ENCODE measurements around the gene DCAF4.

DNA sequence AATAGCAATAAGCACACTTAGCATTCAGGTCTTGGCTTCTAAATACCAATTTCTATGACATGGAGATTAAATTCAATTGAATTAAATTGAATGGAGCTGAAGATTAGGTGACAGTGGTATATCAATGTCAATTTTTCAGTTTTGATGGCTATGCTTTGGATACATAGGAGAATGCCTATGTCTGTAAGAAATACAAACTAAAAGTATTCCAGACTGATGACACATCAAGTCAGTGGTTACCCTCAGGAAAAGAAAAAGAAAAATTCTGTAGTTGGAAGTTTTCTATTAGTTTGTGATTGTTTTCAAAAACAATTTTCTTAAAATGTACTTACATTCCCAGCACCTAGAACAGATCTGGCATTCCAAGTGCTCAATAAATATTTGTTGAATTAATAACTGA, 4.9 kb upstream of the DCAF4 start:
- TF ChIP-seq FOXP2 (optimal IDR thresholded peaks at IDR 0.05; ENCODE audit: borderline replicate concordance, extremely low read depth, extremely low read length, insufficient read depth) (no peak), SIN3A (IDR thresholded peaks at IDR 0.05; ENCODE audit: borderline replicate concordance, insufficient read depth, low read length) (no peak), POLR2AphosphoS5 (IDR thresholded peaks at IDR 0.05; ENCODE audit: low read depth, low read length) (no peak), TAF1 (IDR thresholded peaks at IDR 0.05; ENCODE audit: borderline replicate concordance, insufficient read depth, low read length) (no peak)
- TF ChIP-seq, protein P1, sequence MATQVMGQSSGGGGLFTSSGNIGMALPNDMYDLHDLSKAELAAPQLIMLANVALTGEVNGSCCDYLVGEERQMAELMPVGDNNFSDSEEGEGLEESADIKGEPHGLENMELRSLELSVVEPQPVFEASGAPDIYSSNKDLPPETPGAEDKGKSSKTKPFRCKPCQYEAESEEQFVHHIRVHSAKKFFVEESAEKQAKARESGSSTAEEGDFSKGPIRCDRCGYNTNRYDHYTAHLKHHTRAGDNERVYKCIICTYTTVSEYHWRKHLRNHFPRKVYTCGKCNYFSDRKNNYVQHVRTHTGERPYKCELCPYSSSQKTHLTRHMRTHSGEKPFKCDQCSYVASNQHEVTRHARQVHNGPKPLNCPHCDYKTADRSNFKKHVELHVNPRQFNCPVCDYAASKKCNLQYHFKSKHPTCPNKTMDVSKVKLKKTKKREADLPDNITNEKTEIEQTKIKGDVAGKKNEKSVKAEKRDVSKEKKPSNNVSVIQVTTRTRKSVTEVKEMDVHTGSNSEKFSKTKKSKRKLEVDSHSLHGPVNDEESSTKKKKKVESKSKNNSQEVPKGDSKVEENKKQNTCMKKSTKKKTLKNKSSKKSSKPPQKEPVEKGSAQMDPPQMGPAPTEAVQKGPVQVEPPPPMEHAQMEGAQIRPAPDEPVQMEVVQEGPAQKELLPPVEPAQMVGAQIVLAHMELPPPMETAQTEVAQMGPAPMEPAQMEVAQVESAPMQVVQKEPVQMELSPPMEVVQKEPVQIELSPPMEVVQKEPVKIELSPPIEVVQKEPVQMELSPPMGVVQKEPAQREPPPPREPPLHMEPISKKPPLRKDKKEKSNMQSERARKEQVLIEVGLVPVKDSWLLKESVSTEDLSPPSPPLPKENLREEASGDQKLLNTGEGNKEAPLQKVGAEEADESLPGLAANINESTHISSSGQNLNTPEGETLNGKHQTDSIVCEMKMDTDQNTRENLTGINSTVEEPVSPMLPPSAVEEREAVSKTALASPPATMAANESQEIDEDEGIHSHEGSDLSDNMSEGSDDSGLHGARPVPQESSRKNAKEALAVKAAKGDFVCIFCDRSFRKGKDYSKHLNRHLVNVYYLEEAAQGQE (IDR thresholded peaks at IDR 0.05; ENCODE audit: insufficient read depth in 1 of 2, low read depth in 2 of 2, low read length in 2 of 2) = no peak
